ENCODE data around the gene CBARP.

Gene CBARP

DNA sequence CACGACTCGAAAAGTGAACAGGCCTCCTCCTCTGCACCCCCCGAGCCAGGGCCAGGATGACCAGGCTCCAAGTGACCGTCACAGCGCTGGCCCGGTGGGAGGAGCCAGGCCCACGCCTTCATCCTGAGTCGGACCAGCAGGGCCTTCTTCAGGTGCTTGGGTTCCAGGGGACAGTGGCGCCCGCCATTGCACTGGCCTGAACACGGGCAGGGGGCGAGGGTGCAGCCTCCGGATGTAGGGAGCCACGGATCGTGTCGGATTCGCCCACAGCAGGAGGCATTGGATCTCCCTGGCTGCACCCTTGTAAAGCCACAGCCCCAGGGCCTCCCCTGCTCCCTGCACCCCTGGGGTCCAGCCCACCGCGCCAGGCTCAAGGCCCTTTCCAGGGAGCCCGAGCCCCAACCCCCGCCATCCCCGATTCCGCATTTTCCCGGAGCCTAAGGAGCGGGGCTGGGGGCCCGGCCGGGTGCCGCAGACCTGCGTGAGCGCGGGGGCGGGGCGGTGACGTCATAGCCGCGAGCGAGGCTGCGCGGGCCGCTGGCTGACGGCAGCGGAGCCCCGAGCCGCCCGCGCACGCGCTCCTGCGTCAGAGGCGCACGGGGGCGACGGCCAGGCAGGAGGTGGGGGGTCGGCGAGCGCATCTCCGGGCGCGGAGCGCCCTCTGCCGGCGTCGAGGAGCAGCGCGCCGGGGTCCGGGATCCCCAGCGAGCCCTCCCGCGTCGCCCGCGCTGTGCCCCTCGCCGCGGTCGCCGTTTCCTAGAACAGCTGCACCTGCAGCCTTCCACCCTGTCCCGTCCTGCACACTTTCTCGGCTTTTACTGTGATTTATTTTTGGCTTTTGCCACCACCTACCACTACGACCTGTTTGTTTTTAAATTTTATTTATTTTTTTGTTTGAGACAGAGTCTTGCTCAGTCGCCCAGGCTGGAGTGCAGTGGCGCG, 2.3 kb upstream of the CBARP start (continued):
- 0 out of 2 replicates have a peak, but pooled peaks have one; percentile 22 for TF ChIP-seq PRDM10 (tag by site-specific recombination; IDR thresholded peaks at IDR 0.05)
- TF ChIP-seq ZNF521 (tag by site-specific recombination; IDR thresholded peaks at IDR 0.05): no peak
- TF ChIP-seq ZBTB6 (tag by site-specific recombination; IDR thresholded peaks at IDR 0.05): no peak
- TF ChIP-seq BCL11B (tag by site-specific recombination; IDR thresholded peaks at IDR 0.05; ENCODE audit: low read depth): peak; percentile 89
- TF ChIP-seq SCRT1 (tag by site-specific recombination; IDR thresholded peaks at IDR 0.05; ENCODE audit: borderline replicate concordance): no peak
- peak; percentile 42; the same call in 1 of the 2 replicates for TF ChIP-seq ZNF37A (tag by site-specific recombination; IDR thresholded peaks at IDR 0.05)
- no peak for TF ChIP-seq ZNF626 (tag by site-specific recombination; IDR thresholded peaks at IDR 0.05)
- TF ChIP-seq WT1 (tag by site-specific recombination; IDR thresholded peaks at IDR 0.05): no peak; the same call in 1 of the 2 replicates
- TF ChIP-seq ZNF121 (tag by site-specific recombination; IDR thresholded peaks at IDR 0.05): 0 out of 2 replicates have a peak, but pooled peaks have one; percentile 17
- peak; percentile 88 for TF ChIP-seq GLIS2 (tag by site-specific recombination; IDR thresholded peaks at IDR 0.05)
- peak; percentile 85; the same call in 1 of the 2 replicates for TF ChIP-seq ZNF561 (tag by site-specific recombination; IDR thresholded peaks at IDR 0.05; ENCODE audit: borderline replicate concordance)
- TF ChIP-seq, protein P1, sequence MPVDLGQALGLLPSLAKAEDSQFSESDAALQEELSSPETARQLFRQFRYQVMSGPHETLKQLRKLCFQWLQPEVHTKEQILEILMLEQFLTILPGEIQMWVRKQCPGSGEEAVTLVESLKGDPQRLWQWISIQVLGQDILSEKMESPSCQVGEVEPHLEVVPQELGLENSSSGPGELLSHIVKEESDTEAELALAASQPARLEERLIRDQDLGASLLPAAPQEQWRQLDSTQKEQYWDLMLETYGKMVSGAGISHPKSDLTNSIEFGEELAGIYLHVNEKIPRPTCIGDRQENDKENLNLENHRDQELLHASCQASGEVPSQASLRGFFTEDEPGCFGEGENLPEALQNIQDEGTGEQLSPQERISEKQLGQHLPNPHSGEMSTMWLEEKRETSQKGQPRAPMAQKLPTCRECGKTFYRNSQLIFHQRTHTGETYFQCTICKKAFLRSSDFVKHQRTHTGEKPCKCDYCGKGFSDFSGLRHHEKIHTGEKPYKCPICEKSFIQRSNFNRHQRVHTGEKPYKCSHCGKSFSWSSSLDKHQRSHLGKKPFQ (tag by site-specific recombination; IDR thresholded peaks at IDR 0.05): no peak
- no peak; the same call in 1 of the 2 replicates for TF ChIP-seq KLF7 (tag by site-specific recombination; IDR thresholded peaks at IDR 0.05; ENCODE audit: borderline replicate concordance)
- TF ChIP-seq, protein P2, sequence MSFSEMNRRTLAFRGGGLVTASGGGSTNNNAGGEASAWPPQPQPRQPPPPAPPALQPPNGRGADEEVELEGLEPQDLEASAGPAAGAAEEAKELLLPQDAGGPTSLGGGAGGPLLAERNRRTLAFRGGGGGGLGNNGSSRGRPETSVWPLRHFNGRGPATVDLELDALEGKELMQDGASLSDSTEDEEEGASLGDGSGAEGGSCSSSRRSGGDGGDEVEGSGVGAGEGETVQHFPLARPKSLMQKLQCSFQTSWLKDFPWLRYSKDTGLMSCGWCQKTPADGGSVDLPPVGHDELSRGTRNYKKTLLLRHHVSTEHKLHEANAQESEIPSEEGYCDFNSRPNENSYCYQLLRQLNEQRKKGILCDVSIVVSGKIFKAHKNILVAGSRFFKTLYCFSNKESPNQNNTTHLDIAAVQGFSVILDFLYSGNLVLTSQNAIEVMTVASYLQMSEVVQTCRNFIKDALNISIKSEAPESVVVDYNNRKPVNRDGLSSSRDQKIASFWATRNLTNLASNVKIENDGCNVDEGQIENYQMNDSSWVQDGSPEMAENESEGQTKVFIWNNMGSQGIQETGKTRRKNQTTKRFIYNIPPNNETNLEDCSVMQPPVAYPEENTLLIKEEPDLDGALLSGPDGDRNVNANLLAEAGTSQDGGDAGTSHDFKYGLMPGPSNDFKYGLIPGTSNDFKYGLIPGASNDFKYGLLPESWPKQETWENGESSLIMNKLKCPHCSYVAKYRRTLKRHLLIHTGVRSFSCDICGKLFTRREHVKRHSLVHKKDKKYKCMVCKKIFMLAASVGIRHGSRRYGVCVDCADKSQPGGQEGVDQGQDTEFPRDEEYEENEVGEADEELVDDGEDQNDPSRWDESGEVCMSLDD (tag by site-specific recombination; IDR thresholded peaks at IDR 0.05): peak; percentile 93
- TF ChIP-seq, protein P3, sequence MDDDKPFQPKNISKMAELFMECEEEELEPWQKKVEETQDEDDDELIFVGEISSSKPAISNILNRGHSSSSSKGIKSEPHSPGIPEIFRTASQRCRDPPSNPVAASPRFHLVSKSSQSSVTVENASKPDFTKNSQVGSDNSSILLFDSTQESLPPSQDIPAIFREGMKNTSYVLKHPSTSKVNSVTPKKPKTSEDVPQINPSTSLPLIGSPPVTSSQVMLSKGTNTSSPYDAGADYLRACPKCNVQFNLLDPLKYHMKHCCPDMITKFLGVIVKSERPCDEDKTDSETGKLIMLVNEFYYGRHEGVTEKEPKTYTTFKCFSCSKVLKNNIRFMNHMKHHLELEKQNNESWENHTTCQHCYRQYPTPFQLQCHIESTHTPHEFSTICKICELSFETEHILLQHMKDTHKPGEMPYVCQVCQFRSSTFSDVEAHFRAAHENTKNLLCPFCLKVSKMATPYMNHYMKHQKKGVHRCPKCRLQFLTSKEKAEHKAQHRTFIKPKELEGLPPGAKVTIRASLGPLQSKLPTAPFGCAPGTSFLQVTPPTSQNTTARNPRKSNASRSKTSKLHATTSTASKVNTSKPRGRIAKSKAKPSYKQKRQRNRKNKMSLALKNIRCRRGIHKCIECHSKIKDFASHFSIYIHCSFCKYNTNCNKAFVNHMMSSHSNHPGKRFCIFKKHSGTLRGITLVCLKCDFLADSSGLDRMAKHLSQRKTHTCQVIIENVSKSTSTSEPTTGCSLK (tag by site-specific recombination; IDR thresholded peaks at IDR 0.05): no peak
- TF ChIP-seq, protein P4, sequence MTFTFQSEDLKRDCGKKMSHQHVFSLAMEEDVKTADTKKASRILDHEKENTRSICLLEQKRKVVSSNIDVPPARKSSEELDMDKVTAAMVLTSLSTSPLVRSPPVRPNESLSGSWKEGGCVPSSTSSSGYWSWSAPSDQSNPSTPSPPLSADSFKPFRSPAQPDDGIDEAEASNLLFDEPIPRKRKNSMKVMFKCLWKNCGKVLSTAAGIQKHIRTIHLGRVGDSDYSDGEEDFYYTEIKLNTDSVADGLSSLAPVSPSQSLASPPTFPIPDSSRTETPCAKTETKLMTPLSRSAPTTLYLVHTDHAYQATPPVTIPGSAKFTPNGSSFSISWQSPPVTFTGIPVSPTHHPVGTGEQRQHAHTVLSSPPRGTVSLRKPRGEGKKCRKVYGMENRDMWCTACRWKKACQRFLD (tag by site-specific recombination; IDR thresholded peaks at IDR 0.05): no peak
- peak; percentile 51; the same call in 1 of the 2 replicates for TF ChIP-seq ZXDB (tag by site-specific recombination; IDR thresholded peaks at IDR 0.05)
- peak; percentile 85 for TF ChIP-seq GLIS1 (tag by site-specific recombination; IDR thresholded peaks at IDR 0.05)
- TF ChIP-seq ZNF518A (tag by site-specific recombination; conservative IDR thresholded peaks at IDR 0.05; ENCODE audit: low read depth): no peak

Measured in HEK293 (cell line).